ENCODE measurements around the gene PSMG2. TPM values are rescaled to one million over a fixed set of nuclear protein-coding genes. Genes with fewer than 3 reads are reported as not detected.
A peak's percentile ranks its signal among the peaks of the same experiment; 100 is the strongest.

PSMG2 gene
- total and polyA plus RNA-seq, 2 of the 13 experiments (the other 11 are each of a cell fraction or from before 2014, with no cell fraction given), result 53.4 to 94.8 TPM

DNA sequence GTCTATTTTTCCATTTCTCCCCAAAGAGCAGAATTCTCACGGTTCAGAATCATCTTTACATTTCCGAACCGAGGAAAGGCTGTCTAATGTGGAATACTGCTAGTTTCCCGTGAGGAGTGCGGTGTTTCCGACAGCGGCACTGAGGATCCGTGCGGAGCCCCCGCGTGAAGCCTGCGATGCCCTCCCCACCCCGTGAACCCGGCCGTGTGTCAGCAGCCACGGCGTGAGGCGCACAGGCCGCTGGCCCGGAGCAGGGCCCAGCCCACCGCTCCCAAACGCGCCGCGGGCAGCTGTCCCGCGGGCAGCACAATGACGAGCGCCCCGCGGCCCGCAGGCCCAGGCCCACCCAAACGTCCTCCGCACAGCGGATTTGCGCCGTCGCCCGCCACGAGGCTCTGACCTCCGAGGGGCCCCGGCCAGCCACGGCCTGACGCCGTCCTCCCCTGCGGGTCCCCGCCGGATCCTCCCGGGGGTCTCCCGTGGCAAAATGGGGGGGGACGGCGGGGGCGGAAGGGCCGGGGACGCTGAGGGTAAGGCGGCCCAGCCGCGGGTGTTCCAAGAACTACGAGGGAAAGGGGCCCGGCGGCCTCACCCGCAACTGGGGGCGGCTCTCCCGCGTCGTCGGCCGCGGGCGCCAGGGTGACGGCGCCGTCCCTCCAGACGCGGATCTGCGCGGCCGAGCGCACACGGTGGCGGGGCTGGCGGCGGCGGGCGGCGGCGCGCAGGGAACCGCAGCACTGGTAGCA, 45.7 kb upstream of the PSMG2 start (continued):
- TF ChIP-seq, protein P1, sequence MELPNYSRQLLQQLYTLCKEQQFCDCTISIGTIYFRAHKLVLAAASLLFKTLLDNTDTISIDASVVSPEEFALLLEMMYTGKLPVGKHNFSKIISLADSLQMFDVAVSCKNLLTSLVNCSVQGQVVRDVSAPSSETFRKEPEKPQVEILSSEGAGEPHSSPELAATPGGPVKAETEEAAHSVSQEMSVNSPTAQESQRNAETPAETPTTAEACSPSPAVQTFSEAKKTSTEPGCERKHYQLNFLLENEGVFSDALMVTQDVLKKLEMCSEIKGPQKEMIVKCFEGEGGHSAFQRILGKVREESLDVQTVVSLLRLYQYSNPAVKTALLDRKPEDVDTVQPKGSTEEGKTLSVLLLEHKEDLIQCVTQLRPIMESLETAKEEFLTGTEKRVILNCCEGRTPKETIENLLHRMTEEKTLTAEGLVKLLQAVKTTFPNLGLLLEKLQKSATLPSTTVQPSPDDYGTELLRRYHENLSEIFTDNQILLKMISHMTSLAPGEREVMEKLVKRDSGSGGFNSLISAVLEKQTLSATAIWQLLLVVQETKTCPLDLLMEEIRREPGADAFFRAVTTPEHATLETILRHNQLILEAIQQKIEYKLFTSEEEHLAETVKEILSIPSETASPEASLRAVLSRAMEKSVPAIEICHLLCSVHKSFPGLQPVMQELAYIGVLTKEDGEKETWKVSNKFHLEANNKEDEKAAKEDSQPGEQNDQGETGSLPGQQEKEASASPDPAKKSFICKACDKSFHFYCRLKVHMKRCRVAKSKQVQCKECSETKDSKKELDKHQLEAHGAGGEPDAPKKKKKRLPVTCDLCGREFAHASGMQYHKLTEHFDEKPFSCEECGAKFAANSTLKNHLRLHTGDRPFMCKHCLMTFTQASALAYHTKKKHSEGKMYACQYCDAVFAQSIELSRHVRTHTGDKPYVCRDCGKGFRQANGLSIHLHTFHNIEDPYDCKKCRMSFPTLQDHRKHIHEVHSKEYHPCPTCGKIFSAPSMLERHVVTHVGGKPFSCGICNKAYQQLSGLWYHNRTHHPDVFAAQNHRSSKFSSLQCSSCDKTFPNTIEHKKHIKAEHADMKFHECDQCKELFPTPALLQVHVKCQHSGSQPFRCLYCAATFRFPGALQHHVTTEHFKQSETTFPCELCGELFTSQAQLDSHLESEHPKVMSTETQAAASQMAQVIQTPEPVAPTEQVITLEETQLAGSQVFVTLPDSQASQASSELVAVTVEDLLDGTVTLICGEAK (IDR thresholded peaks at IDR 0.05), result no peak
- TF ChIP-seq, protein P1 (CRISPR knock-in tag; IDR thresholded peaks at IDR 0.05), result peak; percentile 38; the same call in 1 of the 2 replicates
- TF ChIP-seq KDM5A (IDR thresholded peaks at IDR 0.05; ENCODE audit: borderline replicate concordance, low read length) (no peak), ZMYM4 (CRISPR knock-in tag; IDR thresholded peaks at IDR 0.05) (peak; percentile 47; the same call in 1 of the 2 replicates), ARNT2 (CRISPR knock-in tag; IDR thresholded peaks at IDR 0.05; ENCODE audit: low read depth) (peak; percentile 64; the same call in 1 of the 2 replicates), MYC (CRISPR knock-in tag; IDR thresholded peaks at IDR 0.05; ENCODE audit: borderline replicate concordance) (peak; percentile 68; the same call in 1 of the 2 replicates), ZNF563 (CRISPR knock-in tag; IDR thresholded peaks at IDR 0.05) (peak; percentile 64; the same call in 1 of the 2 replicates), ZNF547 (CRISPR knock-in tag; IDR thresholded peaks at IDR 0.05) (peak; percentile 70; the same call in 1 of the 2 replicates), GFI1 (CRISPR knock-in tag; IDR thresholded peaks at IDR 0.05; ENCODE audit: borderline replicate concordance) (0 out of 2 replicates have a peak, but pooled peaks have one; percentile 51), SOX13 (IDR thresholded peaks at IDR 0.05) (no peak), SOX13 (CRISPR knock-in tag; conservative IDR thresholded peaks at IDR 0.05 in 1 of 2, IDR thresholded peaks at IDR 0.05 in 1 of 2) (0 out of 4 replicates have a peak, but pooled peaks of 1 of the 2 experiments have one; percentile 5), ZBTB38 (CRISPR knock-in tag; IDR thresholded peaks at IDR 0.05) (0 out of 2 replicates have a peak, but pooled peaks have one; percentile 36), NCOA1 (CRISPR knock-in tag; IDR thresholded peaks at IDR 0.05) (0 out of 2 replicates have a peak, but pooled peaks have one; percentile 30), DNMT3B (CRISPR knock-in tag; conservative IDR thresholded peaks at IDR 0.05) (no peak), SALL2 (CRISPR knock-in tag; IDR thresholded peaks at IDR 0.05) (peak; percentile 63), ZFX (CRISPR knock-in tag; IDR thresholded peaks at IDR 0.05; ENCODE audit: low read depth) (peak; percentile 95), ETV6 (CRISPR knock-in tag; conservative IDR thresholded peaks at IDR 0.05) (peak; percentile 59; the same call in 1 of the 2 replicates), PAF1 (CRISPR knock-in tag; IDR thresholded peaks at IDR 0.05) (no peak), ZNF501 (CRISPR knock-in tag; IDR thresholded peaks at IDR 0.05) (peak; percentile 52; the same call in 1 of the 2 replicates)
- TF ChIP-seq, protein P2, sequence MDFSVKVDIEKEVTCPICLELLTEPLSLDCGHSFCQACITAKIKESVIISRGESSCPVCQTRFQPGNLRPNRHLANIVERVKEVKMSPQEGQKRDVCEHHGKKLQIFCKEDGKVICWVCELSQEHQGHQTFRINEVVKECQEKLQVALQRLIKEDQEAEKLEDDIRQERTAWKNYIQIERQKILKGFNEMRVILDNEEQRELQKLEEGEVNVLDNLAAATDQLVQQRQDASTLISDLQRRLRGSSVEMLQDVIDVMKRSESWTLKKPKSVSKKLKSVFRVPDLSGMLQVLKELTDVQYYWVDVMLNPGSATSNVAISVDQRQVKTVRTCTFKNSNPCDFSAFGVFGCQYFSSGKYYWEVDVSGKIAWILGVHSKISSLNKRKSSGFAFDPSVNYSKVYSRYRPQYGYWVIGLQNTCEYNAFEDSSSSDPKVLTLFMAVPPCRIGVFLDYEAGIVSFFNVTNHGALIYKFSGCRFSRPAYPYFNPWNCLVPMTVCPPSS (IDR thresholded peaks at IDR 0.05), result no peak

All from HepG2 (cell line).